ENCODE measurements around the gene EPYC.

DNA sequence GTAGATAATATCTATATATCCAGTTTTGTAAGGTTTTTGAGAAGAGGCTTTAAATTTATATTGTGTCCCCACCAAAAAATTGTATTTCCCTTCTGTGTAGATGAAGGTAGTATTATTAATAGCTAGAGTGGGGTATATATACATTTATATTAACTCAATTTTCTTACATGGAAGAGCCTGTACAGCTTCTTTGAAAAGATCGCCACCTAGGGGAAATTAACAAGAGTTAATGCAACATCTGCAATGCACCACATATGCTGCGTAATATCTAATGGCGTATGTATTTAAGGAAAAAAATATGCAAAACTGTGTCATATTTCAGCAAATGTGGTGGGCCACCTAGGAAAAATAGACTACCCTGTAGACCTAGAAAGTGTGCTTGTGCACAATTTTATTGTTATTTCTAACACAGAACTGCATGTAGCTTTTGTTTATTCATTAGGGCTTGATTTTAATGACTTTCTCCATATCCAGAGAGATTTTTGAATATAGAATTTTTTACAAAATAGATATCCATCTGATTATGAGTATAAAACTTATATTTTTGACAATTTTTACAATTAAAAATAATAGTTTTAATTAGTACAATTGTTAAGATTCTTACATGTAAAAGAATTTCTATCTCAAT is 63.8 kb downstream of the EPYC start:
- TF ChIP-seq SUZ12 (IDR thresholded peaks at IDR 0.05; ENCODE audit: extremely low read depth, insufficient read depth, insufficient read length): no peak
- no peak for TF ChIP-seq YY1 (IDR thresholded peaks at IDR 0.05; ENCODE audit: insufficient read depth, insufficient read length)
- TF ChIP-seq ZNF274 (IDR thresholded peaks at IDR 0.05; ENCODE audit: low read depth, low read length): no peak
